DND-41 (cell line): Measurements from ENCODE around the gene WDR44.

Experiments
- ATAC-seq: fragments of 200-7000 bp; cut with Tn5 transposase; 3 replicates; pipeline ENCODE4 v1.9.1; 2021; ENCODE audit warnings: low read depth; ENCODE audit not compliant: insufficient read depth
- DNase-seq: peaks from one replicate; pipeline ENCODE4 v3.0.0-alpha.2; 2020
- H2AFZ ChIP-seq: 2 replicates; pipeline ENCODE4 v1.6.0; 2012; ENCODE audit warnings: low read depth, low read length
- H3K27ac ChIP-seq: 2 replicates; pipeline ENCODE4 v1.5.1; 2012; ENCODE audit warnings: low read length, inconsistent platforms
- H3K27me3 ChIP-seq: fragments of 200-600 bp; sonication (generic); 2 replicates; pipeline ENCODE4 v1.6.0; 2012; ENCODE audit warnings: low read length, mild to moderate bottlenecking, inconsistent platforms; ENCODE audit not compliant: insufficient read depth, poor library complexity
- H3K36me3 ChIP-seq: 2 replicates; pipeline ENCODE4 v1.5.1; 2012; ENCODE audit warnings: low read length, inconsistent platforms; ENCODE audit not compliant: insufficient read depth
- H3K4me1 ChIP-seq: 2 replicates; pipeline ENCODE4 v1.5.1; 2012; ENCODE audit warnings: mild to moderate bottlenecking, low read length; ENCODE audit not compliant: insufficient read depth
- H3K4me2 ChIP-seq: 2 replicates; pipeline ENCODE4 v1.6.0; 2012; ENCODE audit warnings: mild to moderate bottlenecking, moderate library complexity, low read length, inconsistent platforms; ENCODE audit not compliant: insufficient read depth
- H3K4me3 ChIP-seq, 2 experiments: fragments of 200-600 bp in 1 of 2; shearing (Covaris generic) in 1 of 2; 2 replicates each; pipeline ENCODE4 v1.5.1; 2012 to 2016; ENCODE audit warnings: inconsistent platforms in 2 of 2, low read length in 2 of 2, mild to moderate bottlenecking in 2 of 2, low read depth in 1 of 2, moderate library complexity in 1 of 2
- H3K79me2 ChIP-seq: 2 replicates; pipeline ENCODE4 v1.6.0; 2012; ENCODE audit warnings: low read length, inconsistent platforms; ENCODE audit not compliant: insufficient read depth
- H3K9ac ChIP-seq: 2 replicates; pipeline ENCODE4 v1.6.0; 2012; ENCODE audit warnings: low read depth, mild to moderate bottlenecking, inconsistent platforms, low read length, moderate library complexity
- H3K9me3 ChIP-seq: 2 replicates; pipeline ENCODE4 v1.5.1; 2012; ENCODE audit warnings: low read length, moderate library complexity, mild to moderate bottlenecking, inconsistent platforms; ENCODE audit not compliant: insufficient read depth, severe bottlenecking
- H4K20me1 ChIP-seq: 2 replicates; pipeline ENCODE4 v1.6.0; 2012; ENCODE audit warnings: low read length; ENCODE audit not compliant: insufficient read depth
- EZH2 ChIP-seq: IDR thresholded peaks from 3 replicates; pipeline ENCODE4 v1.6.1; 2012; ENCODE audit warnings: borderline replicate concordance, low read depth, mild to moderate bottlenecking, moderate library complexity, low read length, inconsistent platforms; ENCODE audit not compliant: severe bottlenecking
- TF ChIP-seq, protein P1 (sequence below): IDR thresholded peaks from 2 replicates; pipeline ENCODE4 v1.5.1; 2012; ENCODE audit warnings: borderline replicate concordance, low read length, moderate library complexity, mild to moderate bottlenecking; ENCODE audit not compliant: poor library complexity, severe bottlenecking; ENCODE audit errors: extremely low read depth

WDR44 gene

GRCh38 chrX:118392716-118393115 lies 46.8 kb downstream of the WDR44 start:
- DNase-seq, result no peak

GRCh38 chrX:118396113-118396512 lies 50.2 kb downstream of the WDR44 start:
- no peak for TF ChIP-seq EZH2
- TF ChIP-seq, protein P1, sequence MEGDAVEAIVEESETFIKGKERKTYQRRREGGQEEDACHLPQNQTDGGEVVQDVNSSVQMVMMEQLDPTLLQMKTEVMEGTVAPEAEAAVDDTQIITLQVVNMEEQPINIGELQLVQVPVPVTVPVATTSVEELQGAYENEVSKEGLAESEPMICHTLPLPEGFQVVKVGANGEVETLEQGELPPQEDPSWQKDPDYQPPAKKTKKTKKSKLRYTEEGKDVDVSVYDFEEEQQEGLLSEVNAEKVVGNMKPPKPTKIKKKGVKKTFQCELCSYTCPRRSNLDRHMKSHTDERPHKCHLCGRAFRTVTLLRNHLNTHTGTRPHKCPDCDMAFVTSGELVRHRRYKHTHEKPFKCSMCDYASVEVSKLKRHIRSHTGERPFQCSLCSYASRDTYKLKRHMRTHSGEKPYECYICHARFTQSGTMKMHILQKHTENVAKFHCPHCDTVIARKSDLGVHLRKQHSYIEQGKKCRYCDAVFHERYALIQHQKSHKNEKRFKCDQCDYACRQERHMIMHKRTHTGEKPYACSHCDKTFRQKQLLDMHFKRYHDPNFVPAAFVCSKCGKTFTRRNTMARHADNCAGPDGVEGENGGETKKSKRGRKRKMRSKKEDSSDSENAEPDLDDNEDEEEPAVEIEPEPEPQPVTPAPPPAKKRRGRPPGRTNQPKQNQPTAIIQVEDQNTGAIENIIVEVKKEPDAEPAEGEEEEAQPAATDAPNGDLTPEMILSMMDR, result no peak
- Histone ChIP-seq H3K36me3 (peaks cover 14% of the 10 kb centered on the region; the same call in 1 of the 2 replicates), H3K9ac (no peak overlapping the region), H4K20me1 (no peaks in the 10 kb centered on the region), H3K4me2 (no peak overlapping the region), H3K27ac (no peak overlapping the region), H2AFZ (no peak overlapping the region), H3K27me3 (no peaks in the 10 kb centered on the region), H3K4me3 (no peak overlapping the region), H3K4me1 (no peaks in the 10 kb centered on the region), H3K9me3 (no peaks in the 10 kb centered on the region), H3K79me2 (no peaks in the 10 kb centered on the region)
- DNase-seq (no peak), ATAC-seq (no peak)

More at GRCh38 chrX:118392716-118393115, 46.8 kb downstream of the WDR44 start:
- Histone ChIP-seq H3K27ac (no peak overlapping the region), H3K9ac (no peak overlapping the region), H4K20me1 (no peaks in the 10 kb centered on the region), H3K4me3 (no peak overlapping the region), H3K27me3 (no peaks in the 10 kb centered on the region), H3K4me2 (no peak overlapping the region), H3K9me3 (no peaks in the 10 kb centered on the region), H3K36me3 (peaks cover 5% of the 10 kb centered on the region; the same call in 1 of the 2 replicates), H2AFZ (no peak overlapping the region), H3K4me1 (no peaks in the 10 kb centered on the region), H3K79me2 (no peaks in the 10 kb centered on the region)
- no peak for TF ChIP-seq EZH2
- TF ChIP-seq, protein P1, result no peak
- ATAC-seq, result peak; percentile 55; the same call in 2 of the 3 replicates

DNA sequence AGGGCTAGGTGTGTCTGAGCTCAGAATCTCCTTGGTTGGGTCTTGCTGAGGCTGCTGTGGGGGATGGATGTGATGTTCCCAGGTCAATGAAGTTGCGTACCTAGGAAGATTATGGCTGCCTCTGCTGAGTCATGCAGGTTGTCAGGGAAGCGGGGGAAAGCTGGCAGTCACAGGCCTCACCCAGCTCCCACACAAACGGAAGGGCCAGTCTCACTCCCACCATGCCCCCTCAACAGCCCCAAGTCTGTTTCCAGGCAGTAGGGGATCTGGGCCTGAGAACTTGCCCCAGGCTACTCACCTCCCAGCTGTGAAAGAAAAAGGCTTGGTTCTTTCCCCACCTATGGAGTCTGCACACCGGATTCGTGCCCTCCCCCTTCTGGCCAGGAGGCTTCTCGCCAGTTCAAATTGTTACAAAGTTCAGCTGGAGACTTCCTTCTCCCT lies 72.9 kb downstream of the WDR44 start:
- Histone ChIP-seq H4K20me1 (no peaks in the 10 kb centered on the region), H3K27ac (no peak overlapping the region), H3K79me2 (no peaks in the 10 kb centered on the region), H3K4me2 (no peak overlapping the region), H3K9me3 (no peaks in the 10 kb centered on the region), H2AFZ (no peak overlapping the region), H3K9ac (no peak overlapping the region), H3K36me3 (no peaks in the 10 kb centered on the region), H3K27me3 (no peaks in the 10 kb centered on the region), H3K4me3 (no peak overlapping the region), H3K4me1 (no peaks in the 10 kb centered on the region)
- TF ChIP-seq, protein P1, result no peak
- no peak for TF ChIP-seq EZH2
- ATAC-seq, result no peak
- no peak for DNase-seq
